Spleen (tissue), 7 donors: ENCODE results near the gene TMEM129.

ENCODE experiments used
- CTCF ChIP-seq, 11 experiments: fragments of 200-600 bp in 7 of 11; fragments of 450-650 bp in 4 of 11; sonication (generic) in 4 of 11; IDR thresholded peaks in 8 of 11; conservative IDR thresholded peaks in 3 of 11; 1 replicate in 7 of 11; 2 replicates in 4 of 11; pipeline versions ENCODE4 v1.4.0 to v1.8.0; 2016 to 2021; ENCODE audit warnings: antibody characterized with exemption in 11 of 11, inconsistent platforms in 4 of 11, mild to moderate bottlenecking in 1 of 11
- POLR2A ChIP-seq, 3 donors: fragments of 450-650 bp; IDR thresholded peaks; one replicate each; pipeline ENCODE4 v1.5.1; 2017; ENCODE audit warnings: antibody characterized with exemption in 3 of 3, mild to moderate bottlenecking in 1 of 3
- POLR2AphosphoS5 ChIP-seq, 3 donors: sonication (generic); formaldehyde crosslinking; IDR thresholded peaks; one replicate each; pipeline ENCODE4 v1.5.1; 2017; ENCODE audit warnings: antibody characterized with exemption in 3 of 3
- donor health status: DM: no; HTN: no; CAD: no; lungs with moderate emphysema.
- donor health status: DM: no; HTN: no; CAD: no.
- donor health status: DM: no; HTN: no; CAD: no.

GRCh38 chr4:1769692-1770091 is 48.6 kb upstream of the TMEM129 start:
- TF ChIP-seq POLR2A (IDR thresholded peaks at IDR 0.05) (no peak), CTCF (IDR thresholded peaks at IDR 0.05 in 8 of 11, conservative IDR thresholded peaks at IDR 0.05 in 3 of 11) (no peak), POLR2AphosphoS5 (IDR thresholded peaks at IDR 0.05) (no peak)
